ENCODE data around the gene ELFN1.

Gene ELFN1

DNA sequence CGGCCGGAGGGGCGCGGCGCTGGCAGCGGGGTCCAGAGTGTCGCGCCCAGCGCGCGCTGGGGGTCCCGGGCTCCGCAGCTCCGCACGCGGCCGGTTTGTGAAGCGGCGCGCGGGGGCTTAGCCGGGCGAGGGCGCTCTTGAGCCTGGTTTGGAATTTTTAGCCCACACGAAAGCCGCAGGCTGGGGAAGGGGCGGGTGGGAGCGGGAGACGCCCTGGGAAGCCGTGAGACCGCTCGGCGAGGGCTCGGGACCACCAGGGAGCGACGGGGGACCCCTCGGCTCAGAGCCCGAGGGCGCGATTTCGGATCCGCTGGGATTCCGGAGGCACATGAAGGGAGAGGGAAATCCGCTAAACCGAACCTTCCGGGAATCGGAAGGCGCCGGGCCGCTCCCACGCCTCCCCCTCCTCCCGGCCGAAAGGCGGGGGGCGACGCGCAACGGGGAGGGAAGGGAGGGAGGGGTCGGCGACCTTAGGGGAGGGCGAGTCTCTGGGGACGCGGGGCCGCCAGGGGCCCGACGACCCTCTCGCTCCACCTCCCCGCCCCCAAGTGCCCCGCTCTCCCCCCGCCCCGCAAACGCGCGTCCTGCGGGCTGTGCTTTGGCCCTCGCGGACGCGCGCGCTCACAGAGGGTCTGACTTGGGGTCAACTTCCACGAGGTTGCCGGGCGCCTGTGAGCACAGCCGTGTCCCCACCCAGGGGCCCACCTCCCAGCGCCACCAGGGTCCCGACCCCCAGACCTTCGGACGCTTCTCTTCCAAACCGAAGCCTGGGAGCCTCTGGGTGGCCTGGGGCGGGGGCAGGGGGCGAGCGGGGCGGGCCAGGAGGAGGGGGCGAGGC, 5.1 kb upstream of the ELFN1 start:
- DNase-seq, result peak; percentile 64
- Mint-ChIP-seq H3K27me3 (peaks cover 84% of the 10 kb centered on the region), H3K27ac (no peak overlapping the region), H3K4me3 (no peak overlapping the region), H3K9me3 (no peaks in the 10 kb centered on the region), H3K4me1 (peaks cover 16% of the 10 kb centered on the region), H3K36me3 (no peaks in the 10 kb centered on the region)
- CTCF ChIA-PET, result interaction anchor here (0.6 kb wide), 1 partner anchor 257 kb away, joined by 3 read pairs; no protein-coding TSS in a partner anchor

DNA sequence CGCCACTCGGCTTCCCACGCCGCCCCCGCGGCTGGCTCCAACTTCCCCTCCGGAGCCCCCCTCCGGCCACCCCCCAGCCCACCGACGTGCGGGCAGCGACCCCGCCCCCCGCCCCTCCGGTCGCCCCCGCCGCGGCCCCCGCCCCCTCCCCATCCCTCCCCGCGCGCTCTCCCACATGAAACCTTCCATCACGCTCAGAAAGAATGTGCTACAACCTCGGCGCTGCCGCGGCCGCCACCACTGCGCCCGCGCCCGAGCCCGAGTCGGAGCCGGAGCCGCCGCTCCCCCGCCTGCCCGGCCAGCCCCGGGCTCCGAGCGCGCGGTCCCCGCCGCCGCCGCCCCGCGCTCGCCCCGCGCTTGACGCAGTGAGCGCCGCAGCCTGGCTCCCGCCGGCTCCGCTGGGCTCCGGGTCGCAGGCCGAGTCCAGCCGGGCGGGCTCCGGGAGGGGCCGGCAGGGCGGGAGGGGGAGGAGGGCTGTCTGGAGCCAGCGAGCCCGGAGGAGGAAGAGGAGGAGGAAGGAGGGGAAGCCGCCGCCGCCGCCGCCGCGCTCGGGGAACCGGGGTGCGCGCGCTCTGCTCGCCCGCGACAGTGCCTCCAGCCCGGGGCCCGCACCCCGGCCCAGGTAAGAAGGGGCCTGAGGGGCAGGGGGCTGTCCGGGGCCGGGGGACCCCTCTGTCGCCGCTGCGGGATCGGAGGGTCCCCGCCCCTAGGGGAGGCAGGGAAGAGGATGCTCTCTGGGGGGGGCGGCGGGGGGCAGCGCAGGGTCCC, 4.3 kb upstream of the ELFN1 start:
- no peaks in the 10 kb centered on the region for H3K9me3 Mint-ChIP-seq
- peaks cover 16% of the 10 kb centered on the region for H3K4me1 Mint-ChIP-seq
- no peak overlapping the region for H3K4me3 Mint-ChIP-seq
- peak; percentile 19 for DNase-seq
- no peak overlapping the region for H3K27ac Mint-ChIP-seq
- no peaks in the 10 kb centered on the region for H3K36me3 Mint-ChIP-seq
- H3K27me3 Mint-ChIP-seq, result peaks cover 89% of the 10 kb centered on the region
- CTCF ChIA-PET, result no interaction called here

DNA sequence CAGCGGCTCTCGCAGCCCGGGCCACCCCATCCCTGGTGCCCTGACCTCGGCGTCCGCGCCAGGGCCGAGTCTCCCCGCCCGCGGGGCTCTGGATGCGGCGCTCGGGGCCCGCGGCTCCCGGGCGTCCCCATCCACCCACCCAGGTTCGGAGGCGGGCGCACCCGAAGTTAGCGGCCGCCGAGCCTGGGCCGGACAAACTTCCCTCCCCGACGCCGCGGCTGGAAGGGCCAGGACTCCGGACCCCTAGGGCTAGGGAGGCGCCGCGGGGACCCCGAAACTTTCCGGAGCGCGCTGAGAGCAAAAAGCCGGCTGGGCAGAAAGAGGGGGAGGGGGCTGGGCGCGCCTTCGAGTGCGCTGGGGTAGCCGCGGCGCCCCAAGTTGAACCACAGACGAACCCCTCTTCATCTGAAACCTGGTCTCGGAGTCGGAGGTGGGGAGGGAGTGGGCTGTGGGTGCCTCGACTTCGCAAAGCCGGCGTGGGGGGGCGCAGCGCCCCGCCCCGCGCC, 3.7 kb upstream of the ELFN1 start:
- no peaks in the 10 kb centered on the region for H3K36me3 Mint-ChIP-seq
- CTCF ChIA-PET, result no interaction called here
- no peaks in the 10 kb centered on the region for H3K9me3 Mint-ChIP-seq
- H3K27me3 Mint-ChIP-seq, result peaks cover 89% of the 10 kb centered on the region
- DNase-seq, result peak; percentile 19
- no peak overlapping the region for H3K27ac Mint-ChIP-seq
- H3K4me3 Mint-ChIP-seq, result no peak overlapping the region
- peaks cover 16% of the 10 kb centered on the region for H3K4me1 Mint-ChIP-seq

DNA sequence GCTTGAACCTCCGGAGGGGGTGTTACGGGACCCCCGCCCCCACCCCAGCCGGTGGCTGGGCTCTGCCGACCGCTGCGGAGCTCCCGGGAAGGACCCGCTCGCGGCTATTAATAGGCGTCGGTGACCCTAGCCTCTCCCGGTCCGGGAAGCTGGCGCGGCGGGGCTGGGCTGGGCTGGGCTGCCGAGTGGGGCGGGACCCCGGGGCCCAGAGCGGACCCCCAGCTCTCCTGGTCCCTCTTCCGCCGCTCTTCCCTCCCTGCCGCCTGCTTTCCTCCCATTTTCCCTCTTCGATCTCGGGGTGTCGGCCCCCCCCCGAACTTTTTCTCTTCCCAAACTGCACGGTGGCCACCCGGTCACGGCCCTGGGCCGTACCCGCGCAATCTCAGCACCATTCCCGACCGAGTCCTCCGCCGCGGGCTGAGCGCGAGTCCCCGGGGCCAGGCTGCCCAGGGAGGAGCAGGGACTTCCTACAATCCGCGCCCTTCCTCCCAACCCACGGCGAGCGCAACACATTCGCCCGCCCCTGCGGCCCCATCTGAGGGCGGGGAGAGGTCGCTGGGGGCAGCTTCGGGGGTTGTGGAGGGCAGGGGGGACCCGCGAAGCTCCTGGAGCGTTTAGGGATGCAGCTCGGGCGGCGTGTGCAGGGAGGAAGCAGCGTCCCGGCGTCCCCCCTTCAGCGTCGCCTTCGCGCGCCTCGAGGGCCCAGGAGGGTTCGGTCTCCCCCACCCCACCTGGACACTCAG, 3.1 kb upstream of the ELFN1 start:
- Mint-ChIP-seq H3K27ac (no peak overlapping the region), H3K36me3 (no peaks in the 10 kb centered on the region), H3K9me3 (no peaks in the 10 kb centered on the region), H3K27me3 (peaks cover 89% of the 10 kb centered on the region), H3K4me3 (peak overlapping the region; percentile 41), H3K4me1 (peaks cover 16% of the 10 kb centered on the region)
- CTCF ChIA-PET, result no interaction called here
- DNase-seq, result peak; percentile 19

DNA sequence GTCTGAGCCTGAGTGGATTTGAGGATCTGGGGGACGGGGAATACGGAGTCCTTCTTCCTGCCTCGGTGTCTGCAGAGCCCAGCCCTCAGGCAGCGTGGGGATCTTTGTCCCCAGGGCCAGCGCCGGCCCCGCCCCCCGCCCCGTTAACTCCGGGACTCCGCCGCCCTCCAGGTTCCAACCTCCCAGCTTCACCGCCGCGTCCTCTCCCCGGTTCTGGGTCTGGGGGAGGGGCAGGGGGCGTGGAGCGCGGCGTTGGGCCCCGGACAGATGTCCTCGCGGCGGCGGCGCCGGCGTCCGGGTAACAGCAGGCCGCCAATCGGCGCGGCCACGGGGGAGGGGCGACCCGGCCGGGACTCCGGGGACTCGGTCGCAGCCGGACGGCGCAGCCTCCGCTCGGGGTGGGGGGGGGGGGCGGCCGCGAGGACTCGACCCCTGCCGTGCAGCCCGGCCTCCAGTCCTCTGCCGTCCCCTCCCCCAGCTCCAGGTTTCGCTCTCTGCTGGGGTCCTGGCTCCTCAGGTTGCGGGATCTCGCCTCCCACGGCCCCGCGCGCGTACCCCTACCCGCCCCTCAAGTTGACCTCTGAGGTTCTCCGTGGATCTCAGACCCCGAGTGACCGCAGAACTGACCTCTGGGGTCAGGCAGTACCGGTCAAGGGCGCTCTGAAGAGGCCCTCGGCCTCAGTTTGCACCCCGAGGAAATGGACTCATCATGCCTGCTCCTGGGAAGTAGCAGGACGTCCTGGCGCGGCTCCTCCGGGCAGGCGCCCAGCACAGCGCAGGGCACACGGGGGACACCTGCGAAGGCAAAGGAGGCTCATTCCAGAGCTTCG, 2.3 kb upstream of the ELFN1 start:
- Mint-ChIP-seq H3K4me1 (peaks cover 16% of the 10 kb centered on the region), H3K36me3 (no peaks in the 10 kb centered on the region), H3K27ac (no peak overlapping the region), H3K27me3 (peaks cover 89% of the 10 kb centered on the region), H3K4me3 (no peak overlapping the region), H3K9me3 (no peaks in the 10 kb centered on the region)
- CTCF ChIA-PET, result no interaction called here
- DNase-seq, result peak; percentile 29

DNA sequence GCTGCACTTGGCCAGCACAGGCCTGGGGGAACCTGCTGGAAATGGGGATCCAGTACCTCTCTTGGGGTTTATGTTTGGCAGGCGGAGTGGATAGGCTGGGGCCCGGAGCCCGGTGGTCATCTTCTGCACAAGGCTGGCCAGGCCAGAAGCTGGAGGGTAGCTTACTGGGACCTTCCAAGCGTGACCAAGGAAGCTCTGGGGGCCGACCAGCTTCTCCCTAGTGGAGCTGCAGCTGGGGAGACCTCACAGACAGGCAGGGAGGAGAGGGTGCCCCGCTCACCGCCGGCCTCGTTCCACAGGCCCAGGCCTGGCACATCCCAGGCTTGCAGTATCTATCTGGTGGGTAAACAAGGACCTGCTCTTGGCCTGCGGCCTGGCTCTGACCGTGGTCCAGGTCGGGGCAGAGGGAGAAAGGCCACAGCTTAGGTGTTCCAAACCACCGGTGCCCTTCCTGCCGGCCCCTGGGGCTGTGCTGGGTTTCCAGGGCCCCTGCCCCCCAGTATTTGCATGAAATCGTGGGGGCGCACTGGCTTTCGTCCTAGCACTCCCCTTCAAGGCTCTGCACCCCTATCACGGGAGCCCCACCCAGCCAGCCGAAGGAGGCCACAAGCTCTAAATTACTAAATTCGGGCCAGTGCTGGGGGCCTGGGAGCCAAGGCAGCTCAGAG, 1.5 kb upstream of the ELFN1 start:
- Mint-ChIP-seq H3K4me3 (no peak overlapping the region), H3K9me3 (no peaks in the 10 kb centered on the region), H3K27ac (no peak overlapping the region), H3K4me1 (peaks cover 10% of the 10 kb centered on the region), H3K27me3 (peaks cover 86% of the 10 kb centered on the region), H3K36me3 (no peaks in the 10 kb centered on the region)
- DNase-seq, result peak; percentile 19
- CTCF ChIA-PET, result interaction anchor here (0.6 kb wide), 1 partner anchor 541 kb away, joined by 3 read pairs; no protein-coding TSS in a partner anchor

DNA sequence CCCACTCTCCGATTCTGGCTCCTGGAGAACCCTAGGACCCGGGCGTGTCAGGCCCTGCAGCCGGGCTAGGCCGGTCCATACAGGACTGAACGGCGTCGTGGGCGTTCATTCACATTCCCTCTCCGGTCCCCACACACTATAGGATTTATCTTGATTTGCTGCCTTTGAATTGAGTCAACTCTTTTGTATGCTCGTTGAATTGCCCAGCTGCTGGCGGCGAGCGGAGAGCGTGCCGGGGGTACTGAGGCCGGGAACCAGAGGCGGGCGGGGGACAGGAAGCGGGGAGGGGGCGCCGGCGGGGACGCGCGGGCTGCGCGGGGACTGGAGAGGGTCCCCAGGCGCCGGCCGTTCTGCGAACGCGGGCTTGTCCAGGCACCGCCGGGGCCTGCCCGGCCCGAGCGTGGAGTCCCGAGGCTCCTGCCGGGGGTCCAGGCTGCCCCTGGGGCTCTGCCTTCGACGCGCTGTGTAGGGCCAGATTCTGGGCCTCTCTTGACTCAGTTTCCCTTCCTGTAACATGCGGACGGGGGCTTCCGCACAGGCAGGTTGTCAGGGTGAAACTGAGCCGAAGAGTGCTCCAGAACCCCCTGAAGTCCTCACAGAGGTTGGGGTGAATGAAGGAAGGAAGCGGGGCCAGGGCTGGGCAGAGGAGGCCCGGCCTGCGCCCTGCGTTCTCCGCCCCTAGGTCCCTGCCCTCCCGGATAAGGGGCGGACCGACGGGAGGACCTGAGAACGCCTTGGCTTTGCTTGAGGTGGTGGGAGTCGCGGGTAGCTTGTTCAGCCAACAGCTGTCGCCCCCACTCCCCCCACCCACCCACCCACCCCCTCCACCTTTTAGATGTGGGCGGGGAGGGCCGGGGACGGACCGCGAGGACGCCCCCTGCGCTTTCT, 769 bp upstream of the ELFN1 start:
- Mint-ChIP-seq H3K36me3 (no peaks in the 10 kb centered on the region), H3K27ac (no peak overlapping the region), H3K9me3 (no peaks in the 10 kb centered on the region), H3K4me1 (peaks cover 9% of the 10 kb centered on the region), H3K4me3 (no peak overlapping the region), H3K27me3 (peaks cover 83% of the 10 kb centered on the region)
- peak; percentile 21 for DNase-seq
- CTCF ChIA-PET, result interaction anchor here (0.6 kb wide), 1 partner anchor 540 kb away, joined by 3 read pairs; no protein-coding TSS in a partner anchor

DNA sequence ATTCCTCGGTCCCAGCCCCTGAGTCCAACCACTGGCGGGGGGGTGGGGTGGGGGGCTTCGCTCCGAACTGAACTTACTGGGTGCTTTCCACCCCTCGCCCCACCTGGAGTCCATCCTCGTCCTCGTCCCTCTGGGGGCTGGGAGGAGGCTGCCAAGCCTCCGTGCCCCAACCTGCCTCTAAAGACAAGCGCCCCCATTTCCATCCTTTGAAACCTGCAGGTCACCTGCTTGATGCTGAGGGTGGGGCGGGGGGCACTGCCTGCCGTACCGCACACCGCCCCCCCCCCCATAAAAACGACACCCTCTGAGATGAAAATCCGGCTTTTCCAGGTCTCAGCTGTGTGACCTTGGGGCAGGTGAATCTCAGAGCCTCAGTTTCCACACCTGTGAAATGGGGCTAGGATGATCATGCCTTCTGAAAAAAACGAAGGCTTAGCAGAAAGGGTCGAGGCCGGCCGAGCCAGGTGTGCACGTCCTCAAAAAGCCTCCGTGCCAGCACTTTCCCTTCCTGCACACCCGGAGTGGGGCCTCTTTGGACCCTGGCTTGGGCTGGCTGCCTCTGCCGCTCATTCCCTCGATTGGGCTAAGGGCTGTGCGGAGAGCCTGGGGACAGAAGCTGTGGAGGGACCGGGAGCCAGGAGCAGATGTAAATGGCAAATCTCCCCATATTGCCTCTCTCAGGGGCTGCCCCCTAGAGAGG, 967 bp downstream of the ELFN1 start:
- H3K4me3 Mint-ChIP-seq, result no peak overlapping the region
- H3K4me1 Mint-ChIP-seq, result peaks cover 9% of the 10 kb centered on the region
- H3K9me3 Mint-ChIP-seq, result no peaks in the 10 kb centered on the region
- H3K27me3 Mint-ChIP-seq, result peaks cover 80% of the 10 kb centered on the region
- CTCF ChIA-PET, result no interaction called here
- peak; percentile 13 for DNase-seq
- H3K27ac Mint-ChIP-seq, result no peak overlapping the region
- H3K36me3 Mint-ChIP-seq, result no peaks in the 10 kb centered on the region

DNA sequence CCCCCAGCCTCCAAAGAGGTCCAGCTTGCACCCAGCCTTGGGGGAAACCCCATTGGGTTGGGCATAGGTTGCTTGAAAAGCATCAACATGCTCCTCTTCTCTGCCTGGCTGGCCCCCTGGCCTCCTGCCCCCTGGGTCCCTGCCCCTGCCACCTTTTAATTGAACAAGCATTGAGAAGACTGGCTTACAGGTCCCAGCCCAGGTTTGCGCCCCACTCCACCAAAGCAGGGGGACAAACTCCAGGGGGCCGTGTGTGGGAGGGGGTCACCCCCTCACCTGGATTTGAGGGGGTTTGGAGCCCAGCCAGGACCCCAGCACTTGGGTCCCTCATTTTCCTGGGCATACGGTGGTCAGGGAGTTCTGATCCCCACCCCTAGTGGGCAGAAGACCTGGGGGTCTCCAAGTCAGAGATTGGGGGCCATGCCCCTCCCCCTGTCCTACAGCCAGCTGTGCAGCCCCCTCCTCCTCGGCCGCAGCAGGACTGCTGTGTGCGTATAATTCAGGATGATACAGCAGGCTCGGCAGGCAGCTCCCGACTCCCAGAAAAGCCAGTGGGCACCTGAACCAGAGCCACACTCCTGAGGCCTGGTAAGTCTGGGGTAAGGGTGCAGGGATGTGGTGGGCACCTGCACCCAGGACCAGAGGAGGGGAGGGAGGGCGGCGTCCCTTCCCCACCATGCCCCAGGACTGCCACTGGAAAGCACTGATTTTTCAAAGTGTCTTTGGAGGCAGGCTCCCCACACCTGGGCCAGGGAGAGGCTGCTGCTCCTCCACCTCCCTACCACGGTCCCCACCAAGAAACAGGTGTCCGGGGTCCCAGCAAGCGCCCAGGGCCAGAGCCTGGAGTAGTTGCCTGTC, 1.7 kb downstream of the ELFN1 start:
- Mint-ChIP-seq H3K4me1 (peaks cover 9% of the 10 kb centered on the region), H3K4me3 (no peak overlapping the region), H3K9me3 (no peaks in the 10 kb centered on the region)

DNA sequence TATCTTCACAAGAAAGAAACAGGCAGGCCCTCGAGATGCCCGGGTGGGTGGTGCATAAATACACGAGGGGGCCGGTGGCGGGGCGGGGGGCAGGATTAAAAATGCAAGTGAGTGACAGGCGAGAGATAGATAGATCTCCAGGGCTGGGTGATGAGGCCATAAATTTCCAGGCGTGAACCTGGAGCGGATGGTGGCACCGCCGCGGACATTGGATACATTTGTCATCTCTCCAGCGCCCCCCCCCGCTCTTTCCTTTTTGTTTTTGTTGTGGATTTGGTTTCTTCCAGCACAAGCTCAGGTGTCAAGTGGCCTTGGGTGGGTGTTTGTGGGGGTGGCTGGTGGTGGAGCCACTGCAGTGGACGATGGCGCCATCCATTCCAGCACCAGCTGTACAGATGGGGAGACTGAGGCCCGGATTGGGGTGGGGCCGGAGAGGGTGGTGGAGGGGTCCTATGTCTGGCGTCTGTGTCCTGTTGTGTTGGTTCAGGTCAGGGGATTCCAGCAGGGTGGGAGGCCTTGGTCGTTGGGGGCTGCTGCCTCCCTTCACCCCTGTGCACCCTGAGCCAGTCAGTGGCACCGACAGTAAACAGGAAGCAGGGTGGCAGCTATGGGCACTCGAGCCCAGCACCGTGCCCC, 2.9 kb downstream of the ELFN1 start:
- DNase-seq, result peak; percentile 14
- CTCF ChIA-PET, result no interaction called here
- no peaks in the 10 kb centered on the region for H3K9me3 Mint-ChIP-seq
- H3K4me1 Mint-ChIP-seq, result peaks cover 7% of the 10 kb centered on the region
- no peak overlapping the region for H3K4me3 Mint-ChIP-seq
- H3K36me3 Mint-ChIP-seq, result no peaks in the 10 kb centered on the region
- H3K27ac Mint-ChIP-seq, result no peak overlapping the region
- peaks cover 72% of the 10 kb centered on the region for H3K27me3 Mint-ChIP-seq

More for the DNA sequence above, 1.7 kb downstream of the ELFN1 start:
- Mint-ChIP-seq H3K36me3 (no peaks in the 10 kb centered on the region), H3K27ac (no peak overlapping the region), H3K27me3 (peaks cover 80% of the 10 kb centered on the region)
- peak; percentile 14 for DNase-seq
- CTCF ChIA-PET, result no interaction called here

DNA sequence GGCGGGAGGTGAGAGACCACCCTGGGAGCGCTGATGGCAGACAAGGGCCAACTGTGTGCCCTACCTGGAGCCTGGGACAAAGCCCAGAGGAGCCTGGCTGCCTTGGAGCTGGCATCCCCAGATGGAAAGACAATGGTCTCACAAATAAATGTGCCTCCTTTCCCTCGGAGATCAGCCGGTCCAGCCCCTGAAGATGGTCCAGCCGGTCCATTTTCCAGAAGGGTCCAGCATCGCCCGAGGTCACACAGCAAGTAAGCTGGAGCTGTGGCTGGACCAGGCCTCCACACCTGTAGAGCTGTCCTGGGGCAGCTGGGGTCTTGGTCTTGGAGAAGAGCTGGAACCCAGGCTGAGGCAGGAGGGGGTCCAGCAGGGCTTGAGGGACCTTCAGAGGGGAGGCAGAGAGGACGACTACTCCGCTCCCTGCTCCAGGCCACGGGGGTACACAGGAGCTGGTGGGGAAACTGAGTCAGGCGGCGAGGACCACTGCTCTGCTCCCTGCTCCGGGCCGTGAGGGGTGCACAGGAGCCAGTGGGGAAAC, 3.6 kb downstream of the ELFN1 start:
- DNase-seq, result peak; percentile 13
- peaks cover 4% of the 10 kb centered on the region for H3K4me1 Mint-ChIP-seq
- no peak overlapping the region for H3K27ac Mint-ChIP-seq
- H3K9me3 Mint-ChIP-seq, result no peaks in the 10 kb centered on the region
- peaks cover 65% of the 10 kb centered on the region for H3K27me3 Mint-ChIP-seq
- H3K36me3 Mint-ChIP-seq, result no peaks in the 10 kb centered on the region
- no peak overlapping the region for H3K4me3 Mint-ChIP-seq
- CTCF ChIA-PET, result no interaction called here
